HepG2 (cell line): Measurements from ENCODE around the gene FABP1. TPM values are rescaled to one million over a fixed set of nuclear protein-coding genes. Genes with fewer than 3 reads are reported as not detected.
A peak's percentile ranks its signal among the peaks of the same experiment; 100 is the strongest.

ENCODE experiments used
- AKNA ChIP-seq: sonication (generic); formaldehyde crosslinking; IDR thresholded peaks from 2 replicates; pipeline ENCODE4 v1.4.0; 2020; ENCODE audit warnings: missing genetic modification reagents, borderline replicate concordance
- ARID5B ChIP-seq: IDR thresholded peaks from 2 replicates; pipeline ENCODE4 v1.4.0; 2020; ENCODE audit warnings: mild to moderate bottlenecking, missing genetic modification reagents
- BCL3 ChIP-seq: sonication (generic); formaldehyde crosslinking; IDR thresholded peaks from 2 replicates; pipeline ENCODE4 v1.5.1; 2020; ENCODE audit warnings: mild to moderate bottlenecking, missing genetic modification reagents, moderate library complexity
- CCDC6 ChIP-seq: sonication (generic); formaldehyde crosslinking; IDR thresholded peaks from 2 replicates; pipeline ENCODE4 v1.8.1; 2022; ENCODE audit warnings: mild to moderate bottlenecking, missing genetic modification reagents, moderate library complexity
- MZF1 ChIP-seq: sonication (generic); formaldehyde crosslinking; IDR thresholded peaks from 2 replicates; pipeline ENCODE4 v1.8.1; 2023; ENCODE audit warnings: mild to moderate bottlenecking, missing genetic modification reagents, borderline replicate concordance
- NFYB ChIP-seq: sonication (generic); formaldehyde crosslinking; IDR thresholded peaks from 2 replicates; pipeline ENCODE4 v1.4.0; 2020; ENCODE audit warnings: missing genetic modification reagents
- SUZ12 ChIP-seq: fragments of 150-350 bp; IDR thresholded peaks from 2 replicates; pipeline ENCODE4 v1.6.1; 2014; ENCODE audit warnings: low read depth, low read length
- YEATS2 ChIP-seq: sonication (generic); formaldehyde crosslinking; IDR thresholded peaks from 2 replicates; pipeline ENCODE4 v1.4.0; 2020; ENCODE audit warnings: missing genetic modification reagents, borderline replicate concordance
- ZC3H13 ChIP-seq: sonication (generic); formaldehyde crosslinking; IDR thresholded peaks from 2 replicates; pipeline ENCODE4 v1.8.1; 2023; ENCODE audit warnings: mild to moderate bottlenecking, missing genetic modification reagents, moderate library complexity
- ZFP90 ChIP-seq: sonication (generic); formaldehyde crosslinking; IDR thresholded peaks from 2 replicates; pipeline ENCODE4 v1.8.0; 2022; ENCODE audit warnings: missing genetic modification reagents, mild to moderate bottlenecking, inconsistent platforms, borderline replicate concordance
- ZNF24 ChIP-seq: fragments of 450-650 bp; IDR thresholded peaks from 2 replicates; pipeline ENCODE4 v1.6.1; 2017; ENCODE audit warnings: antibody characterized with exemption, mild to moderate bottlenecking
- ZNF354B ChIP-seq: sonication (generic); formaldehyde crosslinking; IDR thresholded peaks from 2 replicates; pipeline ENCODE4 v1.8.0; 2022; ENCODE audit warnings: mild to moderate bottlenecking, missing genetic modification reagents
- ZNF639 ChIP-seq: conservative IDR thresholded peaks from 2 replicates; pipeline ENCODE4 v1.6.1; 2018; ENCODE audit warnings: missing genetic modification reagents
- ZZZ3 ChIP-seq: sonication (generic); formaldehyde crosslinking; IDR thresholded peaks from 2 replicates; pipeline ENCODE4 v1.4.0; 2020; ENCODE audit warnings: missing genetic modification reagents, mild to moderate bottlenecking, borderline replicate concordance
- polyA plus RNA-seq, 8 experiments: library from polyadenylated mRNA; depleted of rRNA in 3 of 8; stranded (reverse) in 7 of 8; unstranded in 1 of 8; fragments of >200 nt; fragmentation: Illumina TruSeq in 4 of 8; extraction: Trizol in 4 of 8; gene quantifications; 2 replicates each; pipeline versions ENCODE4 v1.2.1 to v1.2.3, GENCODE V29; 2011 to 2016; ENCODE audit warnings: low read depth in 4 of 8, missing spikeins in 1 of 8, mixed read lengths in 1 of 8; ENCODE audit not compliant: insufficient read depth in 1 of 8
- total RNA-seq, 5 experiments: library from RNA; depleted of rRNA; stranded (reverse); fragments of >200 nt; fragmentation: Illumina TruSeq; extraction: Trizol; gene quantifications; 2 replicates each; pipeline ENCODE4 v1.2.3, GENCODE V29; 2016; ENCODE audit warnings: low read depth in 1 of 5

FABP1 gene
- total and polyA plus RNA-seq, 2 of the 13 experiments (the other 11 are each of a cell fraction or from before 2014, with no cell fraction given): 644 to 1,608 TPM

GRCh38 chr2:88125924-88126771 is 1.7 kb downstream of the FABP1 start (continued):
- TF ChIP-seq AKNA (CRISPR knock-in tag) (no peak), ZNF354B (CRISPR knock-in tag) (no peak), ARID5B (CRISPR knock-in tag) (no peak), CCDC6 (CRISPR knock-in tag) (no peak), ZC3H13 (CRISPR knock-in tag) (peak; percentile 77), YEATS2 (no peak), ZNF24 (no peak), ZZZ3 (no peak), MZF1 (CRISPR knock-in tag) (no peak), SUZ12 (no peak), NFYB (no peak), ZNF639 (CRISPR knock-in tag) (no peak), ZFP90 (peak; percentile 82; the same call in 1 of the 2 replicates), BCL3 (CRISPR knock-in tag) (no peak)
